H9 (cell line): ENCODE data around the gene AHNAK. TPM values are rescaled to one million over a fixed set of nuclear protein-coding genes. Genes with fewer than 3 reads are reported as not detected.

Experiments used
- DNase-seq: peaks from one replicate; pipeline ENCODE4 v3.0.0-alpha.2; 2017
- H2AFZ ChIP-seq: one replicate; pipeline ENCODE4 v1.6.1; 2013; ENCODE audit warnings: mild to moderate bottlenecking, low read length, control low read depth, moderate library complexity
- H2AK5ac ChIP-seq: 2 replicates; pipeline ENCODE4 v1.6.1; 2013; ENCODE audit warnings: low read length, control low read depth, mixed read lengths; ENCODE audit not compliant: insufficient read length
- H2BK120ac ChIP-seq: one replicate; pipeline ENCODE4 v1.6.1; 2013; ENCODE audit warnings: low read depth, mild to moderate bottlenecking, low read length, control low read depth, inconsistent platforms; ENCODE audit not compliant: poor library complexity, severe bottlenecking
- H2BK12ac ChIP-seq: 2 replicates; pipeline ENCODE4 v1.6.1; 2013; ENCODE audit warnings: low read length, control low read depth, mixed read lengths, low read depth; ENCODE audit not compliant: insufficient read length
- H2BK15ac ChIP-seq: 2 replicates; pipeline ENCODE4 v1.6.1; 2013; ENCODE audit warnings: low read depth, low read length, control low read depth
- H2BK20ac ChIP-seq: one replicate; pipeline ENCODE4 v1.6.1; 2013; ENCODE audit warnings: low read depth, mild to moderate bottlenecking, low read length, control low read depth, inconsistent platforms; ENCODE audit not compliant: poor library complexity, severe bottlenecking
- H2BK5ac ChIP-seq: 2 replicates; pipeline ENCODE4 v1.6.1; 2013; ENCODE audit warnings: low read length, control low read depth, mixed read lengths; ENCODE audit not compliant: insufficient read length
- H3K14ac ChIP-seq: 2 replicates; pipeline ENCODE4 v1.6.1; 2013; ENCODE audit warnings: low read length, control low read depth; ENCODE audit not compliant: insufficient read depth
- H3K18ac ChIP-seq: 2 replicates; pipeline ENCODE4 v1.6.1; 2013; ENCODE audit warnings: low read depth, mild to moderate bottlenecking, mixed read lengths, low read length, control low read depth; ENCODE audit not compliant: insufficient read length
- H3K23ac ChIP-seq: 2 replicates; pipeline ENCODE4 v1.6.1; 2013; ENCODE audit warnings: low read length, control low read depth, mixed read lengths, low read depth; ENCODE audit not compliant: insufficient read length
- H3K23me2 ChIP-seq: 2 replicates; pipeline ENCODE4 v1.6.1; 2013; ENCODE audit warnings: low read depth, mild to moderate bottlenecking, mixed read lengths, low read length, control low read depth; ENCODE audit not compliant: insufficient read length, poor library complexity, severe bottlenecking
- H3K27ac ChIP-seq: 2 replicates; pipeline ENCODE4 v1.5.1; 2013; ENCODE audit warnings: low read length, control low read depth, mixed read lengths, low read depth; ENCODE audit not compliant: insufficient read length
- H3K27me3 ChIP-seq: 2 replicates; pipeline ENCODE4 v1.6.1; 2013; ENCODE audit warnings: low read length, control low read depth, inconsistent platforms; ENCODE audit not compliant: insufficient read depth
- H3K4ac ChIP-seq: 2 replicates; pipeline ENCODE4 v1.6.1; 2013; ENCODE audit warnings: low read depth, mild to moderate bottlenecking, control low read depth, inconsistent platforms, low read length, moderate library complexity
- H3K4me1 ChIP-seq: 2 replicates; pipeline ENCODE4 v1.6.1; 2013; ENCODE audit warnings: low read length, control low read depth, inconsistent platforms; ENCODE audit not compliant: insufficient read depth
- H3K4me2 ChIP-seq: 2 replicates; pipeline ENCODE4 v1.6.1; 2013; ENCODE audit warnings: low read length, control low read depth, mixed read lengths; ENCODE audit not compliant: insufficient read length, insufficient read depth
- H3K56ac ChIP-seq: 2 replicates; pipeline ENCODE4 v1.6.1; 2013; ENCODE audit warnings: low read depth, mild to moderate bottlenecking, mixed read lengths, low read length, control low read depth; ENCODE audit not compliant: insufficient read length
- H3K79me1 ChIP-seq: 2 replicates; pipeline ENCODE4 v1.6.1; 2013; ENCODE audit warnings: low read depth, mild to moderate bottlenecking, moderate library complexity, low read length, control low read depth, inconsistent platforms; ENCODE audit not compliant: insufficient read depth, poor library complexity, severe bottlenecking
- H3K79me2 ChIP-seq: 2 replicates; pipeline ENCODE4 v1.6.1; 2013; ENCODE audit warnings: low read length, control low read depth, inconsistent platforms; ENCODE audit not compliant: insufficient read depth
- H3K9ac ChIP-seq: 2 replicates; pipeline ENCODE4 v1.6.1; 2013; ENCODE audit warnings: low read length, control low read depth, mixed read lengths; ENCODE audit not compliant: insufficient read length; ENCODE audit errors: extremely low read depth
- H3K9me3 ChIP-seq: one replicate; pipeline ENCODE4 v1.6.1; 2013; ENCODE audit warnings: low read depth, low read length, inconsistent platforms; ENCODE audit not compliant: control insufficient read depth
- H3T11ph ChIP-seq: one replicate; pipeline ENCODE4 v1.6.1; 2013; ENCODE audit warnings: mild to moderate bottlenecking, low read length, control low read depth, inconsistent platforms
- H4K20me1 ChIP-seq: one replicate; pipeline ENCODE4 v1.6.1; 2013; ENCODE audit not compliant: control insufficient read depth, insufficient read length, insufficient read depth
- H4K5ac ChIP-seq: 2 replicates; pipeline ENCODE4 v1.6.1; 2013; ENCODE audit warnings: low read depth, mild to moderate bottlenecking, mixed read lengths, low read length, control low read depth; ENCODE audit not compliant: insufficient read length
- H4K8ac ChIP-seq: replicated peaks from 2 replicates; pipeline ENCODE4 v1.6.1; 2013; ENCODE audit warnings: low read length, control low read depth, mixed read lengths, low read depth; ENCODE audit not compliant: insufficient read length
- H4K91ac ChIP-seq: 2 replicates; pipeline ENCODE4 v1.6.1; 2013; ENCODE audit warnings: low read depth, mild to moderate bottlenecking, moderate library complexity, mixed read lengths, low read length, control low read depth; ENCODE audit not compliant: insufficient read length
- H3K27ac Mint-ChIP-seq, 3 experiments: 2 replicates in 2 of 3; 3 replicates in 1 of 3; pipeline ENCODE4 v1.8.0; 2020 to 2021; ENCODE audit warnings: mixed read lengths in 3 of 3, mild to moderate bottlenecking in 1 of 3, moderate library complexity in 1 of 3
- H3K27me3 Mint-ChIP-seq: 2 replicates; pipeline ENCODE4 v1.8.0; 2021; ENCODE audit warnings: low read depth, mild to moderate bottlenecking, moderate library complexity, mixed read lengths
- H3K36me3 Mint-ChIP-seq, 3 experiments: 2 replicates in 2 of 3; 3 replicates in 1 of 3; pipeline ENCODE4 v1.8.0; 2020 to 2021; ENCODE audit warnings: low read depth in 3 of 3, mixed read lengths in 3 of 3; ENCODE audit not compliant: insufficient read depth in 1 of 3
- H3K4me1 Mint-ChIP-seq, 2 experiments: 2 replicates each; pipeline ENCODE4 v1.8.0; 2020; ENCODE audit warnings: mixed read lengths in 2 of 2
- H3K4me3 Mint-ChIP-seq, 2 experiments: 2 replicates in 1 of 2; 3 replicates in 1 of 2; pipeline ENCODE4 v1.8.0; 2020 to 2021; ENCODE audit warnings: mild to moderate bottlenecking in 2 of 2, mixed read lengths in 2 of 2, moderate library complexity in 1 of 2
- H3K9me3 Mint-ChIP-seq, 2 experiments: 2 replicates in 1 of 2; 3 replicates in 1 of 2; pipeline ENCODE4 v1.8.0; 2020; ENCODE audit warnings: mild to moderate bottlenecking in 2 of 2, mixed read lengths in 2 of 2, moderate library complexity in 1 of 2
- WGBS: extraction: QIAGEN DNeasy Blood & Tissue Kit; methylation state at CpG from one replicate; pipeline ENCODE4 v1.1.7; 2013; ENCODE audit warnings: missing lambda C conversion rate, low lambda C conversion rate, mixed read lengths; ENCODE audit not compliant: insufficient read length; ENCODE audit errors: extremely low coverage; 5-methylcytosine and 5-hydroxymethylcytosine counted together
- total RNA-seq: library from RNA; stranded (reverse); gene quantifications from 2 replicates; pipeline ENCODE4 v1.2.1, GENCODE V29; 2021
- TF ChIP-seq, protein P1 (sequence below): fragments of 200-600 bp; sonication (generic); conservative IDR thresholded peaks from 3 replicates; pipeline ENCODE4 v1.8.0; 2021; ENCODE audit warnings: antibody characterized with exemption, mild to moderate bottlenecking

Gene AHNAK
- total RNA-seq, 1 experiment from 2014 or later, result 15.2 TPM

DNA sequence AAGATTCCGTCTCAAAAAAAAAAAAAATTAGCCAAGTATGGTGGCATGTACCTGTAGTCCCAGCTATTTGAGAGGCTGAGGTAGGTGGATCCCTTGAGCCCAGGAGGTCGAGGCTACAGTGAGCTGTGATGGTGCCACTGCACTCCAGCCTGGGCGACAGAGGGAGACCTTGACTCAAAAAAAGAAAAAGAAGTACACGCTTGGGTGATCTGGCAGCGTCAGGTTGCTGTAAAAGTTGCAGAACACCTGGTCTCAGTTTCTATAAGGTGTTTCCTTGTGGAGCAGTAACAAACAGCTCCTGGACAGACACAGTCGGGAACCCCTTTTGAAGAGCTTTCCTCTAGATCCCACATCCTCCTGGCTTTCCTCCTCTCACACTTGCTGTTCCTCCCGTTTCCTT is 82.0 kb downstream of the AHNAK start:
- TF ChIP-seq, protein P1, sequence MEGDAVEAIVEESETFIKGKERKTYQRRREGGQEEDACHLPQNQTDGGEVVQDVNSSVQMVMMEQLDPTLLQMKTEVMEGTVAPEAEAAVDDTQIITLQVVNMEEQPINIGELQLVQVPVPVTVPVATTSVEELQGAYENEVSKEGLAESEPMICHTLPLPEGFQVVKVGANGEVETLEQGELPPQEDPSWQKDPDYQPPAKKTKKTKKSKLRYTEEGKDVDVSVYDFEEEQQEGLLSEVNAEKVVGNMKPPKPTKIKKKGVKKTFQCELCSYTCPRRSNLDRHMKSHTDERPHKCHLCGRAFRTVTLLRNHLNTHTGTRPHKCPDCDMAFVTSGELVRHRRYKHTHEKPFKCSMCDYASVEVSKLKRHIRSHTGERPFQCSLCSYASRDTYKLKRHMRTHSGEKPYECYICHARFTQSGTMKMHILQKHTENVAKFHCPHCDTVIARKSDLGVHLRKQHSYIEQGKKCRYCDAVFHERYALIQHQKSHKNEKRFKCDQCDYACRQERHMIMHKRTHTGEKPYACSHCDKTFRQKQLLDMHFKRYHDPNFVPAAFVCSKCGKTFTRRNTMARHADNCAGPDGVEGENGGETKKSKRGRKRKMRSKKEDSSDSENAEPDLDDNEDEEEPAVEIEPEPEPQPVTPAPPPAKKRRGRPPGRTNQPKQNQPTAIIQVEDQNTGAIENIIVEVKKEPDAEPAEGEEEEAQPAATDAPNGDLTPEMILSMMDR, result no peak
- H3K4me3 Mint-ChIP-seq, result no peak overlapping the region
- H3K36me3 Mint-ChIP-seq, result no peaks in the 10 kb centered on the region
- Histone ChIP-seq H3T11ph (no peak overlapping the region), H2BK20ac (no peak overlapping the region), H3K4me1 (no peaks in the 10 kb centered on the region), H3K79me1 (no peaks in the 10 kb centered on the region), H3K27ac (no peak overlapping the region), H3K23me2 (no peaks in the 10 kb centered on the region), H3K79me2 (no peaks in the 10 kb centered on the region), H3K27me3 (no peaks in the 10 kb centered on the region), H2BK12ac (no peak overlapping the region), H3K9me3 (no peaks in the 10 kb centered on the region), H2BK120ac (no peak overlapping the region), H2BK5ac (no peak overlapping the region), H4K20me1 (no peaks in the 10 kb centered on the region), H2BK15ac (no peak overlapping the region), H3K18ac (no peak overlapping the region), H3K14ac (no peak overlapping the region), H4K8ac (no peak overlapping the region), H4K91ac (no peak overlapping the region), H3K4me2 (no peak overlapping the region), H2AFZ (no peak overlapping the region), H2AK5ac (no peak overlapping the region), H3K4ac (no peak overlapping the region), H4K5ac (no peak overlapping the region), H3K9ac (no peak overlapping the region), H3K56ac (no peak overlapping the region), H3K23ac (no peak overlapping the region)
- H3K4me1 Mint-ChIP-seq, result peaks cover 0 to 7% of the 10 kb centered on the region in 2 experiments; a peak in 1 of 4 replicates
- H3K27ac Mint-ChIP-seq, result no peak overlapping the region
- no CpG with 5 or more reads among the region's 7 CpGs for WGBS
- DNase-seq, result no peak
- H3K9me3 Mint-ChIP-seq, result no peaks in the 10 kb centered on the region
- H3K27me3 Mint-ChIP-seq, result peaks cover 4% of the 10 kb centered on the region; the same call in 1 of the 2 replicates
